Astrocyte (in vitro differentiated cells and primary cell): ENCODE results near the gene SYTL3.

Experiments used
- CTCF ChIP-seq: IDR thresholded peaks from 2 replicates; pipeline ENCODE4 v1.5.1; 2011; ENCODE audit warnings: low read depth, mild to moderate bottlenecking, inconsistent platforms, low read length, moderate library complexity; ENCODE audit not compliant: insufficient read depth
- EZH2 ChIP-seq: IDR thresholded peaks from 2 replicates; pipeline ENCODE4 v1.6.1; 2012; ENCODE audit warnings: mild to moderate bottlenecking, low read length, inconsistent platforms; ENCODE audit not compliant: insufficient read depth

DNA sequence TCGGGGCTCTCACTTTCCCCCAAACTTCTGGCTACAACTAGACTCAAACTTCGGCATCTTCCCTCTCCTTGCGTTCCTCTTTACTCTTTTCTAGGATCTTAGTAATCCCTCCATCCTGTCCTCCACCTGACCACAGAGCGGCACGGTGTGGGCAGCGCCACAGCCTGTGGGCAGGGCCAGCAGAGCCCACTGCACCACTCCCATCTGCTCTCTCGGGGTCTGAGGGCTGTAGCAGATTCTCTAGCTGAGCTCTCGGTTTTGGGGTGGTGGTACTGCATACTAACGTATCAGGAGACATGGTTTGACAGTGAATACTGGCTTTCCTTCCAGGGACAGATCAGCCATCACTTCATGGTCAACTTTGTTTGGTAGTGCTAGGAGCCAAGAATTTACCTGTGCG lies 111.9 kb downstream of the SYTL3 start:
- no peak for TF ChIP-seq EZH2
- no peak for TF ChIP-seq CTCF
